NCI-H2081 (cell line): ENCODE measurements around the gene SLC38A4.
A peak's percentile ranks its signal among the peaks of the same experiment; 100 is the strongest.
"Not testable (repeated sequence)": the region's sequence is repeated elsewhere in the genome, so short reads cannot be mapped to it uniquely, and the experiment has no call there.

Experiments
- DNase-seq, 2 experiments: peaks; one replicate each; lab custom pipeline; 2025; lab: John Stamatoyannopoulos, UW

Gene SLC38A4

GRCh38 chr12:46777587-46777986 lies 48.2 kb downstream of the SLC38A4 start:
- DNase-seq = no peak

- no peak for DNase-seq
These were observed 50.0 kb downstream of the SLC38A4 start for GRCh38 chr12:46775796-46776195.

- DNase-seq = no peak
These were observed 51.5 kb downstream of the SLC38A4 start for GRCh38 chr12:46774322-46774633.

- no peak for DNase-seq
These were observed 52.0 kb downstream of the SLC38A4 start for GRCh38 chr12:46773586-46774321.

- DNase-seq = no peak
These were observed 54.4 kb downstream of the SLC38A4 start for GRCh38 chr12:46771268-46771827.

- no peak for DNase-seq
These were observed 55.2 kb downstream of the SLC38A4 start for GRCh38 chr12:46770501-46771183.

- no peak for DNase-seq
These were observed 61.8 kb downstream of the SLC38A4 start for GRCh38 chr12:46764005-46764404.

GRCh38 chr12:46763230-46763629 lies 62.6 kb downstream of the SLC38A4 start:
- DNase-seq = no peak

- no peak for DNase-seq
These were observed 71.2 kb downstream of the SLC38A4 start for GRCh38 chr12:46754550-46754949.

- DNase-seq = no peak
These were observed 73.4 kb downstream of the SLC38A4 start for GRCh38 chr12:46752396-46752795.

- no peak for DNase-seq
These were observed 74.6 kb downstream of the SLC38A4 start for GRCh38 chr12:46751173-46751572.

GRCh38 chr12:46749322-46749721 lies 76.5 kb downstream of the SLC38A4 start:
- no peak for DNase-seq

- no peak for DNase-seq
These were observed 81.5 kb downstream of the SLC38A4 start for GRCh38 chr12:46744283-46744682.

GRCh38 chr12:46743456-46743855 lies 82.3 kb downstream of the SLC38A4 start:
- no peak for DNase-seq

GRCh38 chr12:46742271-46742670 lies 83.5 kb downstream of the SLC38A4 start:
- DNase-seq = not testable (repeated sequence)

GRCh38 chr12:46725332-46725731 lies 100.5 kb downstream of the SLC38A4 start:
- no peak for DNase-seq

- DNase-seq = no peak
These were observed 102.0 kb downstream of the SLC38A4 start for GRCh38 chr12:46723629-46724419.

GRCh38 chr12:46722394-46723185 lies 103.2 kb downstream of the SLC38A4 start:
- peak; percentile 34 to 74 for DNase-seq

- no peak for DNase-seq
These were observed 107.3 kb downstream of the SLC38A4 start for GRCh38 chr12:46718495-46718894.

- no peak for DNase-seq
These were observed 107.9 kb downstream of the SLC38A4 start for GRCh38 chr12:46717868-46718267.

- DNase-seq = no peak
These were observed 108.6 kb downstream of the SLC38A4 start for GRCh38 chr12:46717159-46717558.
